ENCODE results near the gene FLCN.

Gene FLCN

DNA sequence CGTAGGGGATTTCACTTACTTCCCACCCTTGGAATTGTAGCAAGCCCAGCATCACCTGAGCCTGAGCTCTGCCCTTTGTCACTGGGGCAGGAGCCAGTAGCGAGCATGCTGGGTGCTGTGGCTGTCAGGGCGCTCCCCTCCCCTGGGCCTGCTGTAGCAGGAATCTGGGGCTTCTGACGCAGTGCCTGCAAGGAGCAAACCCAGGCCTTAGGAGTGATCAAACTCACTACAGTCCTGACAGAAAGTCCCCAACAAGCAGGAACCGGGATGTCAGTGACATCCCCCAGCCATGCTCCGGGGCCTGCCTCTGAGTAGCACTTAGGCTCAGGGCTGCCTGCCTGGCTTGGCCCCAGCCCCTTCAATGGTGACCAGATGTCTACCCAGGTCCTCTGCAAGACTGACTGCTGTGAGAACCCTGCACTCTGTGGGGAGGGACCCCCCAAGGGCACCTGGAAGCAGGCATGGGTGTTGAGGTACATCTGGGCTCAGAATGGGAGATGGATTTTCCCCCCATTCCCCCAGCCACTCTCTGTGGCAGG, 54.3 kb downstream of the FLCN start:
- no peak for DNase-seq

DNA sequence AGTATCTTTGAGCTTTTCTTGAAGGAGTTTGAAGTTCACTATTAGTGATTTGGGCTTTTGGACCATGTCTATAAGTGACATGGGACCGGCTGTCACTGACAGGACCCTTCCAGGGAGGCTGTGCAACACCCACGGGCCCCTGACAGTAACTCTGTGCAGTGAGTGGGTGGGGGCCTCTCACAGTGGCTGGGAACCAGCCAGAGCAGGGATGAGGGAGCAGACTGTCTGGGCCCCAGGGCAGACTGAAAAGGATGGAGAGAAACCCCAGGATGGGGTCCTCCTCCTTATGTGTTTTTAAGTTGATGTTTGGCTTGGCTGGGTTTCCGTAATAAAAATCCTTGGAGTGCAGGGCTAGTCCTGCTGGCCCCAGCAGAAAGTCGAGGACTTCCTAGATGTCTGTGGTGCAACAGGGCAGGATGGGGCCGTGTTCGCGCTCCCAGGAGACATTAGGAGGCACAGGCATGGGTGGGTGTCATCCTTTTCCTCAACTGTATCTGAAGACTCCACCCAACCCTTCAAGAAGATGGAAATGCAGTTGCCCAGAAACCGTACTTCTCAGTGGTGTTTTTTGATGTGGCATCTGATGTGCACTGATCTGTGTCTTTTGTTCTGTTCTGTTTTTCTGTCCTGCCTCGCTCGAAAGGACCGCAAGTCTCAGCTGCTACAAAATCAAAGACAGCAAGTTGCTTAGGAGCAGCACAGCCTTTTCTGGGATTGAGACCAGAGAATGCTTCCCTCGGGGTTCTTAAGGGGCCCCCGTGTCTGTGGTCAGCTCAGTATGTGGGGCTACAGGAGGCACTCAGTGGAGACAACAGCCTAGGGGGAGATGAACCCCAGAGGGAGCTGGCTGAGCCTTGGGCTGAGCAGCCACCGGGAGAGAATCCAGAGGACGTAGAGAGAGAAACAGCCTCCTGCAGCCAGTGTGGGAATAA, 55.0 kb downstream of the FLCN start:
- DNase-seq: no peak

DNA sequence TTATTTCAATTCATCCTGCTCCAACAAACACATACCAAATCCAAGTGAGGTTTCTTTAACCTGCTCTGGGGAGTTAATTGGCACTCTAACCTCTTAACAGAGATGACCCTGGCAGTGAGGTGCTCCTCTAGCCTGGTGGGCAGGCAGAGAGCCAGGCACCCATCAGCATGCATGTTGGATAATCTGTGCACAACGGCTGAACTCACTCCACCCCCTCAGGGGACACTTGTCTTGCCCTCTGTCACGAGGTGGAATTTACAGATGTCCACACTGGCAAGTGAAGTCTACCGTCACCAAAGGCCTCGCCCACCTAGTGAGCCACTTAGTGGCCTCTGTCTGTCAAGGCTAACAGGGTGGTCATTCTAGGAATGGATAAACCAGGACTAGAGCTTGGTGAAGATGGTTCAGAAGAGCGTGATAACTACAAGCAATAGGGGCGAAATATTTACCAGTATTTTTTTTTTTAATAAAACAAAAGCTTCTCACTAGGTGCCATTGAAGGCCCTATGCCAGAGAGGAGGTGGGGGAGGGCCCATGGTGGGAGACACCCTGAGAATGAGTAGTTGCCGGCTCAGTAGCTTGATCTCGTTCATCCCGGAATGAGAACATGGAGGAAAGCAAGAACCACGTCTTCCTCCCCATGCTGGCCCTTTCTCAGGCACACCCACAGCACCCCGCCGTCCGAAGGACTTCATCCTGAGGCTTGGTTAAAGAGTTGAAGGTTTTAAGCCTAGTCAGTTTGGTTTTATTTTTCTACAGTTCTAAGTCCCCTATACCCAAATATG, 56.0 kb downstream of the FLCN start:
- DNase-seq: no peak

- DNase-seq: no peak
These were observed 56.8 kb downstream of the FLCN start for GRCh38 chr17:17180141-17180603.

GRCh38 chr17:17179371-17179827, 57.6 kb downstream of the FLCN start:
- no peak for DNase-seq

DNA sequence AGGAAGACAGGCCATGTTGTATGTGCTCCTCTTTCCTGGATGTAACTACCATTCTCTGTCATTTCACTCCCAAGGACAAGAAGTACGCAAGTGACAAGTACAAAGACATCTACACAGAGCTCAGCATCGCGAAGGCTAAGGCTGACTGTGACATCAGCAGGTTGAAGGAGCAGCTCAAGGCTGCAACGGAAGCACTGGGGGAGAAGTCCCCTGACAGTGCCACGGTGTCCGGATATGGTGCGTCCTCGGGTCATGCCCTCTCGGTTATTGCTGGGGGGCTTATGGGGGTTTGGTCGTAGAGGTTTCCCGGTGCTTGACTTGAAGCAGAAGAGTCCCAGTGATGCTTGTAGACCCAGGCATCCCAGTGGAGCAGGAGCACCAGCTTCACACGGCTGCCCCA, 59.8 kb downstream of the FLCN start:
- no peak for DNase-seq

DNA sequence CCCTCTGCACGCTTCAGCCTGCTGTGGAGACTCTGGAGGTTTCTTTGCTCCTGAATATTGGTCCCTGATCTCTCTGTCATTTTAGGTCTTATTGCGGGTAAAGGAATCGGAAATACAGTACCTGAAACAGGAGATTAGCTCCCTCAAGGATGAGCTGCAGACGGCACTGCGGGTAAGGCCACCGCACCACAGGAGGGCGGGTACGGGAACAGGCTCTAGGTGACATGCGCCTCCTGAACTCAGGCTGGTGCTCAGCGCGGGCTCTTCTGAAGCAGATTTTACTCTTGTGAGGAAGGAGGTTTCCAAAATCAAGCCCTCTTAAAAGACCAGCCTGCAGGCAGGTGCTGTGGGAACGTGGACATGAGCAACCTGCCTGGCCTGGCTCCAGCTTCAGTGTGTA, 60.6 kb downstream of the FLCN start:
- no peak for DNase-seq

DNA sequence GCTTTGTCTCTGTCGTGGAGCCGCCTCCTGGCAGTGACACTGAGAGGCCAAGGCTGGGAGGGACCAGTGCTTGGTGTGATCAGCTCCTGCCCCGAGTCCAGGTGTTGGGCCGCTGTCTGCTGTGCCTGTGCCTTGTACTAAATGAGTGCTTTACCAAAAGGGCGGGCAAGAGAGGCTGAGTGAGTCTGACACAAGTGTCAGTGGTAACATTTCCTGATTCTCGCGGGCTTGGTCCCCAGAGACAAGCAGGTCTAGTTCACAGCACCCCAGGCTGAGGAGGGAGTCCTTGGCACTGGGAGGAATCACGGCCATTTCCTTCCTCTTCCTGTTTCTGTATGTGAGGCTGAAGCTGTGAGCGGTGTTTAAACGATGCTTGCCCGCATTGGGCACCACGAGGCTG, 61.1 kb downstream of the FLCN start:
- no peak for DNase-seq

- no peak for DNase-seq
These were observed 61.6 kb downstream of the FLCN start for GRCh38 chr17:17175340-17175739.

DNA sequence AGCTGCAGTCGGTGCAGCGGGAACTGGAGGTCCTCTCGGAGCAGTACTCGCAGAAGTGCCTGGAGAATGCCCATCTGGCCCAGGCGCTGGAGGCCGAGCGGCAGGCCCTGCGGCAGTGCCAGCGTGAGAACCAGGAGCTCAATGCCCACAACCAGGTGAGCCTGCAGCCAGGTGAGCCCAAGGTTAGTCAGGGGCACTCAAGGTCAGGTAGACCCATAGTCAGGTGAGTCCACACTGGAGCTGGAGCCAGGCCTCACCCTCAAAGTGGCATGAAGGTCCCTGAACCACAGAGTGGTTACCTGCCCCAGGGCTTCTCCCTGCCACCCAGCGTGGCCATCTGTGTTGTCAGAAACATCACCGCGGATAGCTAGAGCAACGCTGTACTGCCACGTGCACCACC, 63.0 kb downstream of the FLCN start:
- no peak for DNase-seq

GRCh38 chr17:17172990-17173389, 64.0 kb downstream of the FLCN start:
- no peak for DNase-seq

DNA sequence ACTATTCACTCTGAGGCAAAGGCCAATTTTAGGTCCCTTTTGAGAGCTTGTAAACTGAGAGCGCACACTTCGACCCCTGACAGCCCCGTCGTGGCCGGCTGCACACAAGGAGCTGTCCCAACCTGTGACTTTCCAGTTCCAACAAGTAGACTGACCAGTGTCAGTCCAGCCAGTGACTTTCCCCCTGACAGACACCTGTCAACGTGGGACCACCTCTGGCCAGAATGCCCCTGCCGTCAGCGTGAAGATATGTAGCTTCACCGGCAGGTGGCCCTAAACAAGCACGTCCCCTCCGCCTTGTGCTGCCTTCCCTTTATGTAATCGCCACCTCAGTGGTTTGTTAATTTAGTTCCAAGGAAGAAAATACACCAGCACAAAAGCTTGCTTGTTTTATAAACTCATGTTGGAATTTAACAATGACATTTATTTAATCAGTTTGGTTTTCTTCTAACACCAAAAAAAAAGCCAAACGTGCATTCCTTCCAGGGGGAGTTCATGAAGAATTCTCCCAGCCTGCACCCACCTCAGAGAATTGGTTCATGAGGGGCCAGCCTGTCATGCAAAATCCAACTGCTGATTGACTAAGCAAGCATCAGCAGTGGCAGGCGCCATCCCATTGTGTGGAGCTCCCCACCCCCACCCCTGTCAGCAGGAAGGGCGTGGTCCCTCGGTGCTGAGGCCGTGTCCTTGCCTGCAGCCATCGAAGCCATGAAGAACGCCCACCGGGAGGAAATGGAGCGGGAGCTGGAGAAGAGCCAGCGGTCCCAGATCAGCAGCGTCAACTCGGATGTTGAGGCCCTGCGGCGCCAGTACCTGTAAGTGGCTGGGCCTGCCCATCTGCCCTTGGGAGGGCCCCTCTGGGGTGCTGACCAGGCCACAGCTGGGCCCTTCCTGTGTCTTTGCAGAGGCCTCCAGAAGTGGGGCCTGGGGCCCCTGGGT, 64.7 kb downstream of the FLCN start:
- DNase-seq: no peak

- DNase-seq: no peak
These were observed 65.8 kb downstream of the FLCN start for GRCh38 chr17:17171186-17171585.

DNA sequence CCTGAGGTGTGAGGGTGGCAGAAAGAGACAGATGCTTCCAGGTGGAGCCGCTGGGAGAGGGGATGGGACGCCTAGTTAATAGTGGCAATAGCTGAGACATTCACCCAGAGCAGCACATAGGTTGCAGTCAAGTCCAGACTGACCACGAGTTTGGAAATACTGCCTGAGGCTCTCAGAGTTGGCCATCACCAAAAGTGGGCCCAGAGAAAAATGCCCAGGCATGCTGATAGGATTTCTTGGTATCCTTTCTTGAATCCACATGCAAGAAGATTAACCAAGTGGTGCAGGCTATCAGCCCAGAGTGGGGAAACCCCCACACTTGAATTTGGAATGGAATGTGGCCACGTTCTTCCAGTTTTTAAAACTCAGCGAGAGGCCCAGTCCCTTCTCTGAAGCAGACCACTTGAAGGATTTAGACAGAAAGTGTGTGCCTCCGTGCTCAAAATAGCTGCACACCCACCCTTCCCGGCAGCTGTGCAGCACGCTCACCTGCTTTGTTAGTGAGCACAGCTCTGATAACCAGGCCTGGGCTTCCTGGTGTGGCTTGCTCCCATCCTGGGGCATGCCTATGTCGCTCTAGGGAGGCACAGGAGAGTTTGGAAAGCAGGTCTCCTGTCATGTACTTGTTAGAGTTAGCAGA, 66.5 kb downstream of the FLCN start:
- DNase-seq: peak; percentile 38

DNA sequence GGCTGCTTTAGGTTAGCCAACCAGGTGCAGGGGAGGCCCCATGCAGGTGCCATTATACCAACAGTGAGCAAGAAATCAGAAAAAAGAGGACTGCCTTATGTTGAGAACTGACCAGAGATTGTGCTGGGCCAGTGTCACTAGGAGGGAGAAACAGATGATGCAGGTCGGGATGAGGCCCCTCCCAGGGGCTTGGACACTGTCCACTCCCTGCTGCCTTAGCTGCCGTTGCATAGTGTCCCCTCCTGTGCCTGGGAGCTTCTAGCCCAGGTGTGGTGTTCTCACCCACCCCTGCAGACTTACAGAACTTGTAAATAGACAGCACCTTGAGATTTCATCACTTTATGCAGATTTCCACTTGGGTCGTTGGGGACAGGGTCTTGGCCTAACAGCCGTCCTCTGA, 67.6 kb downstream of the FLCN start:
- DNase-seq: no peak

GRCh38 chr17:17168401-17168800, 68.6 kb downstream of the FLCN start:
- DNase-seq: no peak

DNA sequence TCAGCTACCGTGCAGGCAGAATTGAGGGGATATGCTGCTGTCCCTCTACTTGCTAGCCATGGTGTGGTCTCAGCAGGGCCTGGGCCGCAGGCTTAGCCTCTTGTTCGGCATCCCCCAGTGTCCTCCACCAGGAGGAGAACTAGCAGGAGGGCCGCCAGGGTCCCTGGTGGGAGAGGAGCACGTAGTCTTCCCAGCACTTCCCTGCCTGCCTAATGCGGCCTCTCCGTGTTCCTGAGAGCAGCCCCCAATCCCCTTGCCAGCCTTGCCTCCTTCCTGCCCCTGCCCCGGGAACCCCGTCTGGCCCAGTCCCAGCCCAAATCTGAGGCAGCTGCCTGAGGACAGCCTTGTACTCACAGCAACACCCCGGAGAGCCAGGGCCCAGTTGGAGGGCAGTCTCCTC, 69.0 kb downstream of the FLCN start:
- DNase-seq: no peak

DNA sequence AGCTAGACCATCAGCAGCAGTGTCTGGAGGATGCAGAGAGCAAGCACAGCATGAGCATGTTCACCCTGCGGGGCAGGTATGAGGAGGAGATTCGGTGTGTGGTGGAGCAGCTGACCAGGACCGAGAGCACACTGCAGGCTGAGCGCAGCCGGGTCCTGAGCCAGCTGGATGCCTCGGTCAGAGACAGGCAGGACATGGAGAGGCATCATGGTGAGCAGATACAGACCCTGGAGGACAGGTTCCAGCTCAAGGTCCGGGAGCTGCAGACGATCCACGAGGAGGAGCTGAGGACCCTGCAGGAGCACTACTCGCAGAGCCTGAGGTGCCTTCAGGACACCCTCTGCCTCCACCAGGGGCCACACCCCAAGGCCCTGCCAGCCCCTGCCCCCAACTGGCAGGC, 69.6 kb downstream of the FLCN start:
- no peak for DNase-seq

DNA sequence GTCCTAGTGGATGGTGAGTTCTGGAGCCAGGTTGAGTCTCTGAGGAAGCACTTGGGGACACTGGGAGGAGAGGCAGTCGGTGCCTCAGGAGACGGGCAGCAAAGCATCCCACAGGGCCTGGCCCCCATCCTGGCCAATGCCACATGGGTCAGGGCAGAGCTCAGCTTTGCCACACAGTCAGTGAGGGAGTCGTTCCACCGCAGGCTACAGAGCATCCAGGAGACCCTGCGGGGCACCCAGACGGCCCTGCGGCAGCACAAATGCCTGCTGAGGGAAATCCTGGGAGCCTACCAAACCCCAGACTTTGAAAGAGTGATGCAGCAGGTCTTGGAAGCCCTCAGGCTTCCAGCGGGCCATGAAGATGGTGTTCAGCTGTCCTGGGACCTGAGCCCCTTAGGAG, 70.5 kb downstream of the FLCN start:
- DNase-seq: no peak

GRCh38 chr17:17165666-17166308, 71.2 kb downstream of the FLCN start:
- no peak for DNase-seq

DNA sequence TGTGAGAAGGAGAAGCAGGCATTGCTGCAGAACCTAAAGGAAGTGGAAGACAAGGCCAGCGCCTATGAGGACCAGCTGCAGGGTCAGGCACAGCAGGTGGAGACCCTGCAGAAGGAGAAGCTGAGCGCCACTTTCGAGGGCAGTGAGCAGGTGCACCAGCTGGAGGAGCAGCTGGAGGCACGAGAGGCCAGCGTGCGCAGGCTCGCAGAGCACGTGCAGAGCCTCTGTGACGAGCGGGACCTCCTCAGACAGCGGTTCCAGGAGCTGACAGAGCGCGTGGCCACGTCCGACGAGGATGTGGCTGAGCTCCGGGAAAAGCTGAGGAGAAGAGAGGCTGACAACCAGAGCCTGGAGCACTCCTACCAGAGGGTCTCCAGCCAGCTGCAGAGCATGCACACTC, 72.3 kb downstream of the FLCN start:
- no peak for DNase-seq

Data from NCI-H226 (cell line).